Stimulated activated CD8-positive, alpha-beta memory T cell treated with anti-CD3 and anti-CD28 coated beads, Interleukin-7, amount 100 ng/mL, for 48 hours (primary cell): ENCODE measurements around the gene NNT.

ENCODE experiments used
- DNase-seq, 2 donors: peaks; one replicate each; pipeline ENCODE4 v3.0.0-alpha.2; 2020; ENCODE audit warnings: low read depth in 1 of 2; ENCODE audit errors: extremely low read depth in 1 of 2

The NNT gene

GRCh38 chr5:43622074-43622473 is 19.1 kb downstream of the NNT start:
- DNase-seq, result no peak

- no peak for DNase-seq
Measured at GRCh38 chr5:43623048-43623680, 20.2 kb downstream of the NNT start.

- no peak for DNase-seq
Measured at GRCh38 chr5:43627028-43627427, 24.0 kb downstream of the NNT start.

- no peak for DNase-seq
Measured at GRCh38 chr5:43631182-43631910, 28.4 kb downstream of the NNT start.

GRCh38 chr5:43634621-43635020 is 31.6 kb downstream of the NNT start:
- no peak for DNase-seq

GRCh38 chr5:43635374-43635773 is 32.4 kb downstream of the NNT start:
- DNase-seq, result no peak

- no peak for DNase-seq
Measured at GRCh38 chr5:43636076-43636475, 33.1 kb downstream of the NNT start.

- DNase-seq, result no peak
Measured at GRCh38 chr5:43637416-43637815, 34.4 kb downstream of the NNT start.

GRCh38 chr5:43638107-43638506 is 35.1 kb downstream of the NNT start:
- no peak for DNase-seq

- DNase-seq, result no peak
Measured at GRCh38 chr5:43638546-43638945, 35.6 kb downstream of the NNT start.

GRCh38 chr5:43639566-43639965 is 36.6 kb downstream of the NNT start:
- DNase-seq, result no peak

- no peak for DNase-seq
Measured at GRCh38 chr5:43642428-43642827, 39.4 kb downstream of the NNT start.

GRCh38 chr5:43643327-43643726 is 40.3 kb downstream of the NNT start:
- DNase-seq, result no peak

- DNase-seq, result no peak
Measured at GRCh38 chr5:43643750-43644149, 40.8 kb downstream of the NNT start.

- no peak for DNase-seq
Measured at GRCh38 chr5:43646992-43647391, 44.0 kb downstream of the NNT start.

GRCh38 chr5:43647789-43648188 is 44.8 kb downstream of the NNT start:
- no peak for DNase-seq

GRCh38 chr5:43648499-43649124 is 45.6 kb downstream of the NNT start:
- no peak for DNase-seq

GRCh38 chr5:43649256-43649655 is 46.3 kb downstream of the NNT start:
- no peak for DNase-seq

GRCh38 chr5:43652537-43653302 is 49.7 kb downstream of the NNT start:
- DNase-seq, result no peak

GRCh38 chr5:43658509-43658908 is 55.5 kb downstream of the NNT start:
- DNase-seq, result no peak

GRCh38 chr5:43659075-43659474 is 56.1 kb downstream of the NNT start:
- no peak for DNase-seq
